ENCODE measurements around the gene AS3MT.

- TF ChIP-seq EZH2 (IDR thresholded peaks at IDR 0.05) (no peak), CTCF (IDR thresholded peaks at IDR 0.05) (no peak), EZH2phosphoT487 (IDR thresholded peaks at IDR 0.05) (no peak)
Measured at GRCh38 chr10:102949916-102950315, 80.6 kb downstream of the AS3MT start.

Measured in neural progenitor cell (in vitro differentiated cells).